Measurements from ENCODE around the gene LHFPL2.

GRCh38 chr5:78651468-78651867, 2.9 kb upstream of the LHFPL2 start:
- TF ChIP-seq CTCF (IDR thresholded peaks at IDR 0.05) (no peak), POLR2A (IDR thresholded peaks at IDR 0.05) (no peak)

Measured in body of pancreas (tissue), 4 donors.